ENCODE results near the gene SEPTIN10.
"Not testable (repeated sequence)": the region's sequence is repeated elsewhere in the genome, so short reads cannot be mapped to it uniquely, and the experiment has no call there.

SEPTIN10 gene

GRCh38 chr2:109601783-109602182 is 12.0 kb downstream of the SEPTIN10 start:
- DNase-seq, result no peak

- no peak for DNase-seq
Observed at GRCh38 chr2:109597283-109597682, 16.5 kb downstream of the SEPTIN10 start.

- DNase-seq, result no peak
Observed at GRCh38 chr2:109595644-109596043, 18.1 kb downstream of the SEPTIN10 start.

- DNase-seq, result no peak
Observed at GRCh38 chr2:109594246-109594885, 19.4 kb downstream of the SEPTIN10 start.

- no peak for DNase-seq
Observed at GRCh38 chr2:109592905-109593304, 20.9 kb downstream of the SEPTIN10 start.

GRCh38 chr2:109591206-109591605 is 22.6 kb downstream of the SEPTIN10 start:
- no peak for DNase-seq

GRCh38 chr2:109586687-109587086 is 27.1 kb downstream of the SEPTIN10 start:
- no peak for DNase-seq

GRCh38 chr2:109582928-109583895 is 30.6 kb downstream of the SEPTIN10 start:
- DNase-seq, result no peak

- not testable (repeated sequence) for DNase-seq
Observed at GRCh38 chr2:109577630-109578029, 36.1 kb downstream of the SEPTIN10 start.

GRCh38 chr2:109575373-109575772 is 38.4 kb downstream of the SEPTIN10 start:
- DNase-seq, result no peak

GRCh38 chr2:109563980-109564550 is 49.7 kb downstream of the SEPTIN10 start:
- DNase-seq, result no peak

- DNase-seq, result no peak
Observed at GRCh38 chr2:109563288-109563687, 50.5 kb downstream of the SEPTIN10 start.

GRCh38 chr2:109562421-109562820 is 51.3 kb downstream of the SEPTIN10 start:
- DNase-seq, result no peak

GRCh38 chr2:109560265-109560664 is 53.5 kb downstream of the SEPTIN10 start:
- DNase-seq, result peak; percentile 55

GRCh38 chr2:109558076-109558882 is 55.5 kb downstream of the SEPTIN10 start:
- DNase-seq, result peak; percentile 90

- DNase-seq, result no peak
Observed at GRCh38 chr2:109557309-109557708, 56.5 kb downstream of the SEPTIN10 start.

- DNase-seq, result no peak
Observed at GRCh38 chr2:109555346-109555900, 58.3 kb downstream of the SEPTIN10 start.

- peak; percentile 51 for DNase-seq
Observed at GRCh38 chr2:109554758-109555157, 59.0 kb downstream of the SEPTIN10 start.

GRCh38 chr2:109549016-109549590 is 64.7 kb downstream of the SEPTIN10 start:
- DNase-seq, result no peak

- DNase-seq, result no peak
Observed at GRCh38 chr2:109547280-109547679, 66.5 kb downstream of the SEPTIN10 start.

GRCh38 chr2:109545828-109546713 is 67.7 kb downstream of the SEPTIN10 start:
- peak; percentile 75 for DNase-seq

Data from hematopoietic multipotent progenitor cell treated with erythropoietin and hydrocortisone succinate and interleukin-3 and kit ligand, for 6 days (in vitro differentiated cells).